Measurements from ENCODE around the gene COQ3. TPM values are rescaled to one million over a fixed set of nuclear protein-coding genes. Genes with fewer than 3 reads are reported as not detected.

Gene COQ3
- total and polyA plus RNA-seq, 5 experiments from 2014 or later = 4.0 to 12.0 (median 6.3) TPM

DNA sequence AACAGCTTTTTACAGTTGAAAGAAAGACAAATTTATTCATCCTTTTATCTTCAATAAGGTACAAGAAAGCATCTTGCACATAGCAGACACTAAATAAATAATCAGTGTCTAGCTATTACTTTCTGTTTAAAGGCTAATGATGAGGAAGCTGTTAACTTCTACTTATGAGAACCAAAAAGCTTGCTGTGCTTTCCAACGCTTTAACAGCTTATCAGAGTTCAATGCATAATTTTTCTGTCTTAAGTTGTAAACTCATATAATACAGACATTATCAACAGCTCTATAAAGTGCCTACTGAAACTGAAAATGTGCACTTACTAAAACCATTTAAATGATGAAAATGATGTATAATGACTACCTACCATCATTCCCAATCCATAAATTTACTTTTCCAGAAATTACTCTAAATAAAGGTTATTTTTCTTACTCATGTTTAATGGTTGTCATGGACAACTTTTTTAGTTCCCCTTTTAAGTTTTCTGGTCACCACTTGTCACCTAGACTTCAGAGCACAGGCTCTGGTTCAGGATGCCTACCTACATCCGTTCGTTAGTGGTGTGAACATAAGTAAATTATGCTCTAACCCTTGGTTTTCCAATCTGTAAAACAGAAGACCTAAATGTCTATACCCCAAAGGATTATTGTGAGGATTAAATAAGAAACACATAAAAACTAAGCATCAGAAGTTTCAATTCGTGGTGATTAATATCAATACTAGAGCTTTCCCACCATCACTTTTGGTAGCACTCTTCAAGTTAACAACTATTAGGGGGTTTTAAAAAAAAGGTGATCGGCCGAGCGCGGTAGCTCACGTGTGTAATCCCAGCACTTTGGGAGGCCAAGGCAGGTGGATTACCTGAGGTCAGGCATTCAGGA is 23.1 kb upstream of the COQ3 start:
- Mint-ChIP-seq H3K4me1 (peaks cover 25 to 86% (median 71%) of the 10 kb centered on the region in 4 donors), H3K27ac (peak overlapping the region in 6 of 10 donors; percentile 37 to 48 (median 44)), H3K27me3 (no peaks in the 10 kb centered on the region), H3K4me3 (peak overlapping the region; percentile 31 to 77 (median 54)), H3K36me3 (peaks cover 0 to 55% (median 8%) of the 10 kb centered on the region in 3 donors), H3K9me3 (no peaks in the 10 kb centered on the region)
- ATAC-seq = peak; percentile 45 to 61
- POLR2A ChIA-PET = interaction anchor here (0.6 kb wide), 1 partner anchor 23 kb away, joined by 5 read pairs; the partner anchor contains the start of gene COQ3
- no peak for DNase-seq

GRCh38 chr6:99416226-99416625 is 22.2 kb upstream of the COQ3 start:
- Mint-ChIP-seq H3K27me3 (no peaks in the 10 kb centered on the region), H3K36me3 (peaks cover 0 to 57% (median 6%) of the 10 kb centered on the region in 3 donors), H3K9me3 (no peaks in the 10 kb centered on the region), H3K27ac (peak overlapping the region in 3 of 10 donors; percentile 36 to 66 (median 37)), H3K4me1 (peaks cover 21 to 85% (median 70%) of the 10 kb centered on the region in 4 donors), H3K4me3 (peak overlapping the region in 6 of 10 donors; percentile 12 to 66 (median 30))
- POLR2A ChIA-PET = no interaction called here
- ATAC-seq (no peak), DNase-seq (no peak)

DNA sequence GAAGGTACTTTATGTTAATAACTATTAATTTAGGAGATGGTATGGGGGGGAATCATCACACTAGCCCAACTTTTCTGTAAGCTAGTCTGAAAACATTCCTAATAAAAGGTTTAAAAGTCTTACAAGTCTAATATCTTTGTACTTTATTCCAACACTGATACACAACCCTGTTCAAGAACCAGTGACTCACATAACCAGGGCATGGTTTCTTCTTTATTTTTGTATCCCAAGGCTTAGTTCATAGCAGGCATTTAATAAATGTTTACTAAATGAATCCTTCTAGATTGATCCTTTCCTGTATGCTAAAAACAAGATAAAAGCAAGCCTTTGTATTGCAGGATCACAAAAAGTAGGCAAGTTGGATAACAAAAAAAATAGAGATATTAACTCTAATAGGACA is 21.5 kb upstream of the COQ3 start:
- no peaks in the 10 kb centered on the region for H3K9me3 Mint-ChIP-seq
- ATAC-seq (no peak), DNase-seq (no peak)
- POLR2A ChIA-PET = no interaction called here
- peak overlapping the region in 6 of 10 donors; percentile 2 to 66 (median 20) for H3K4me3 Mint-ChIP-seq
- H3K36me3 Mint-ChIP-seq = peaks cover 0 to 61% (median 3%) of the 10 kb centered on the region in 3 donors
- H3K27ac Mint-ChIP-seq = no peak overlapping the region
- no peaks in the 10 kb centered on the region for H3K27me3 Mint-ChIP-seq
- H3K4me1 Mint-ChIP-seq = peaks cover 19 to 84% (median 70%) of the 10 kb centered on the region in 4 donors

- Mint-ChIP-seq H3K27me3 (no peaks in the 10 kb centered on the region), H3K36me3 (peaks cover 5 to 81% (median 11%) of the 10 kb centered on the region in 3 donors), H3K9me3 (no peaks in the 10 kb centered on the region), H3K4me3 (peak overlapping the region in 1 of 10 donors; percentile 42), H3K4me1 (peaks cover 9 to 55% (median 49%) of the 10 kb centered on the region in 4 donors), H3K27ac (peak overlapping the region in 7 of 10 donors; percentile 4 to 82 (median 38))
- POLR2A ChIA-PET = no interaction called here
- ATAC-seq (no peak), DNase-seq (no peak)
Measured at GRCh38 chr6:99412065-99412464, 18.1 kb upstream of the COQ3 start.

- POLR2A ChIA-PET = no interaction called here
- no peak for ATAC-seq
- H3K4me3 Mint-ChIP-seq = no peak overlapping the region
- H3K27ac Mint-ChIP-seq = no peak overlapping the region
- no peaks in the 10 kb centered on the region for H3K9me3 Mint-ChIP-seq
- no peaks in the 10 kb centered on the region for H3K27me3 Mint-ChIP-seq
- H3K36me3 Mint-ChIP-seq = peaks cover 5 to 89% (median 20%) of the 10 kb centered on the region in 3 donors
- H3K4me1 Mint-ChIP-seq = peaks cover 9 to 41% (median 36%) of the 10 kb centered on the region in 4 donors
- DNase-seq = no peak
Measured at GRCh38 chr6:99409672-99410071, 15.7 kb upstream of the COQ3 start.

DNA sequence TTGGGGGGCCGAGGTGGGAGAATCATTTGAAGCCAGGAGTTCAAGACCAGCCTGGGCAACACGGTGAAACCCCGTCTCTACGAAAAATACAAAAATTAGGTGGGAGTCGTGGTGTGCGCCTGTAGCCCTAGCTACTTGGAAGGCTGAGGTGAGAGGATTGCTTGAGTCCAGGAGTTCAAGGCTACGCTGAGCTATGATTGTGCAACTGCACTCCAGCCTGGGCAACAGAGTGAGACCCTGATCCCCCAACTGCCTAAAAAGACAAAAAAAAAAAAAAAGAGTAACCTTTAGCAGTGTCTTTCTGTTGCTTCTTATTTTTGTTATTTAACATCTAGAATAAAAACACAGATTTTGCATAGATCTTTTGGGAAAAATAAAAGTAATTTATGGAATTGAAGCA is 13.1 kb upstream of the COQ3 start:
- no peaks in the 10 kb centered on the region for H3K27me3 Mint-ChIP-seq
- no peak overlapping the region for H3K4me3 Mint-ChIP-seq
- POLR2A ChIA-PET = interaction anchor here (0.6 kb wide), 1 partner anchor 10 kb away, joined by 3 read pairs; no protein-coding TSS in a partner anchor
- H3K9me3 Mint-ChIP-seq = no peaks in the 10 kb centered on the region
- ATAC-seq (no peak), DNase-seq (no peak)
- peaks cover 2 to 20% (median 16%) of the 10 kb centered on the region in 4 donors for H3K4me1 Mint-ChIP-seq
- H3K36me3 Mint-ChIP-seq = peaks cover 9 to 90% (median 17%) of the 10 kb centered on the region in 3 donors
- H3K27ac Mint-ChIP-seq = no peak overlapping the region

GRCh38 chr6:99402448-99402847 is 8.5 kb upstream of the COQ3 start:
- ATAC-seq = no peak
- DNase-seq = no peak
- Mint-ChIP-seq H3K27ac (peak overlapping the region in 3 of 10 donors; percentile 7 to 60 (median 51)), H3K4me1 (peaks cover 0 to 7% (median 3%) of the 10 kb centered on the region in 4 donors), H3K9me3 (no peaks in the 10 kb centered on the region), H3K36me3 (peaks cover 16 to 80% (median 20%) of the 10 kb centered on the region in 3 donors), H3K4me3 (peak overlapping the region in 1 of 10 donors; percentile 42), H3K27me3 (no peaks in the 10 kb centered on the region)
- POLR2A ChIA-PET = interaction anchor here (1.5 to 1.9 kb wide), 2 partner anchors 9 to 23 kb away, joined by 5 to 6 read pairs; partner anchors contain the start of genes COQ3 and PNISR

GRCh38 chr6:99397287-99397686 is 3.3 kb upstream of the COQ3 start:
- Mint-ChIP-seq H3K4me3 (peak overlapping the region in 1 of 10 donors; percentile 37), H3K36me3 (peaks cover 8 to 34% (median 11%) of the 10 kb centered on the region in 3 donors), H3K27me3 (no peaks in the 10 kb centered on the region), H3K27ac (peak overlapping the region in 3 of 10 donors; percentile 21 to 63 (median 29)), H3K9me3 (no peaks in the 10 kb centered on the region), H3K4me1 (peaks cover 2 to 22% (median 15%) of the 10 kb centered on the region in 4 donors)
- POLR2A ChIA-PET = interaction anchor here (4.6 kb wide), 1 partner anchor 26 kb away, joined by 42 read pairs; the partner anchor contains the start of gene PNISR
- DNase-seq (no peak), ATAC-seq (peak in 1 of 2 donors; percentile 13)

DNA sequence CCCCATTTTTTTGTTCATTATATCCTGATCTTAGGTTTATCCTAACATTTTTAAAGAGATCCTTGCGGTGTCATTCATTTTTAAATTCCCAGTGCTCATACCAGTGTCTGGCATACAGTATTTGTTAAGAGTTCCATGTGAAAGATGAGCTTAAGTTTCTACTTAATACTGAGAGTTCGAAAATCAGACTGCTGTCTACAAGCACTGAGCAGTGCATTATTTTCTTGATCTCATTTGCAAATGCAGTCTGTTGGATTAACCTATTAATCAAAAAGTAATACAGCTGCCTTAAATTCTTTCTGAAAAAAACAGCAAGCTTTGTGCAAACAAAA is 663 bp downstream of the COQ3 start:
- Mint-ChIP-seq H3K9me3 (no peaks in the 10 kb centered on the region), H3K36me3 (peaks cover 0 to 3% (median 1%) of the 10 kb centered on the region in 3 donors)
- peak; percentile 6 to 18 for ATAC-seq

DNA sequence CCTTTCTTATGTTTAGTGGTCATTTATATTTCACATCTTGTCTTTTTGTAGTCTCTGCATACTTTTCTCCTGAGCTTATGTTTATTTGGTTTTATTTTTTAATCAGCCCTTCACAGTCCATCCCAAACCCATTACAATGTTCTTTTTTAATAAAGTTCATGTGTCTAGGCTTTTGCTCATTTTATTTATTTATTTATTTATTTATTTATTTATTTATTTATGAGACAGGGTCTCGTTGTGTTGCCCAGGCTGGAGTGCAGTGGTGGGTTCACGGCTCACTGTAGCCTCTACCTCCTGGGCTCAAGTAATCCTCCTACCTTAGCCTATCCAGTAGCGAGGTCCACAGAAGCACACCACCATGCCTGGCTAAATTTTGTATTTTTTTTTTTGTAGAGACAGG is 3.1 kb downstream of the COQ3 start:
- ATAC-seq (no peak), DNase-seq (no peak)
- Mint-ChIP-seq H3K36me3 (no peaks in the 10 kb centered on the region), H3K27ac (no peak overlapping the region), H3K27me3 (no peaks in the 10 kb centered on the region), H3K9me3 (no peaks in the 10 kb centered on the region), H3K4me3 (no peak overlapping the region), H3K4me1 (peaks cover 4 to 27% (median 22%) of the 10 kb centered on the region in 4 donors)
- POLR2A ChIA-PET = no interaction called here

More for the DNA sequence above, 663 bp downstream of the COQ3 start:
- Mint-ChIP-seq H3K27me3 (no peaks in the 10 kb centered on the region), H3K4me3 (peak overlapping the region; percentile 86 to 98 (median 94)), H3K27ac (peak overlapping the region in 8 of 10 donors; percentile 81 to 96 (median 92)), H3K4me1 (peaks cover 2 to 27% (median 17%) of the 10 kb centered on the region in 4 donors)
- DNase-seq = no peak
- POLR2A ChIA-PET = interaction anchor here (1.1 to 4.6 kb wide), 4 partner anchors 9 to 175 kb away, joined by 3 to 42 read pairs (median 6); partner anchors contain the start of genes CCNC and PNISR

- H3K9me3 Mint-ChIP-seq = no peaks in the 10 kb centered on the region
- no peak overlapping the region for H3K27ac Mint-ChIP-seq
- peaks cover 0 to 17% (median 3%) of the 10 kb centered on the region in 4 donors for H3K4me1 Mint-ChIP-seq
Measured at GRCh38 chr6:99384507-99384906, 9.5 kb downstream of the COQ3 start.

DNA sequence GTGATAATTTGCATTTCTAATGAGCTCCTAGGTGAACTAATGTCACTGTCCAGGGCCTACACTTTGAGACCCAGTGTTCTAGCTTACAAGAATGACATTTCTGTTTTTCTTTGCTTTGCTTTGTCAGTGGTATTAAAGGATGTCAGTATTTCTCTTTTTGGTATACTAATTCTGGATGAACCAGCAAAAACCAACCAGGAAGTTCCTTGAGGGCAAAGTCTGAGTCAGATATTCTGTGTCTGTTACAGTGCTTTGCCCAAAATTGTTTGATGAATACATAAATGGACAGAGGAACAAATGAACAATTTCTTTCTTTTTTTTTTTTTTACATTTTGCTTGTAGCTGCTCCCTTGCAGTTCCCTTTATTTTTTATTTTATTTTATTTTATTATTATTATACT is 15.4 kb downstream of the COQ3 start:
- no peaks in the 10 kb centered on the region for H3K9me3 Mint-ChIP-seq
- POLR2A ChIA-PET = no interaction called here

More at GRCh38 chr6:99384507-99384906, 9.5 kb downstream of the COQ3 start:
- DNase-seq = no peak
- no peaks in the 10 kb centered on the region for H3K27me3 Mint-ChIP-seq
- H3K4me3 Mint-ChIP-seq = no peak overlapping the region
- ATAC-seq = no peak
- H3K36me3 Mint-ChIP-seq = peaks cover 0 to 12% (median 3%) of the 10 kb centered on the region in 3 donors
- POLR2A ChIA-PET = no interaction called here

DNA sequence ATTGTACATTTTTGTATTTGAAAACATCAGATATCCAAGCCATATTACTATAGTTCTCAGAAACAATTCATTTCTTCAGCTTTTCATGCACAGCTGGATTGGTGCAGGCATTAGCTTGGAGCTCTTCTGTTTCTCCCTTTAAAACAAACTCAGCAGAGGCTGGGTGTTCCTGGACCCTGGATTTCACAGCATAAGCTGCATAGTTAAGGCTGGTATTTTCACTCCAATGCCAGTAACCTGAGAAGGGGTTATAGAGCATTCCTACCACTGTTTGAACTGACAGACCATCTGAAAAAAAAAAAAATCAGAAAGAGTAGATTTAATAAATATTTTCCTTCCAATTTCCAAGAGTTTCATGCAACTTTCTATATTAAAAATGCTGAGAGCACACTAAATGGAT is 24.5 kb downstream of the COQ3 start:
- Mint-ChIP-seq H3K36me3 (peaks cover 0 to 20% (median 8%) of the 10 kb centered on the region in 3 donors), H3K4me3 (no peak overlapping the region), H3K4me1 (no peaks in the 10 kb centered on the region), H3K9me3 (no peaks in the 10 kb centered on the region), H3K27me3 (no peaks in the 10 kb centered on the region), H3K27ac (no peak overlapping the region)
- no peak for DNase-seq
- no peak for ATAC-seq
- POLR2A ChIA-PET = no interaction called here

More for the DNA sequence above, 15.4 kb downstream of the COQ3 start:
- Mint-ChIP-seq H3K27ac (no peak overlapping the region), H3K4me3 (no peak overlapping the region), H3K36me3 (peaks cover 0 to 25% (median 11%) of the 10 kb centered on the region in 3 donors), H3K4me1 (no peaks in the 10 kb centered on the region), H3K27me3 (no peaks in the 10 kb centered on the region)
- DNase-seq = no peak
- no peak for ATAC-seq
